Middle frontal gyrus (tissue), 1 donor: ENCODE results near the gene MED16.

ENCODE experiments used
- DNase-seq: peaks from one replicate; pipeline ENCODE4 v3.0.0-alpha.2; 2015; ENCODE audit warnings: low spot score; ENCODE audit errors: extremely low spot score

MED16 gene

GRCh38 chr19:928471-929202, 35.6 kb upstream of the MED16 start:
- DNase-seq = no peak

- no peak for DNase-seq
Measured at GRCh38 chr19:927780-928401, 34.9 kb upstream of the MED16 start.

DNA sequence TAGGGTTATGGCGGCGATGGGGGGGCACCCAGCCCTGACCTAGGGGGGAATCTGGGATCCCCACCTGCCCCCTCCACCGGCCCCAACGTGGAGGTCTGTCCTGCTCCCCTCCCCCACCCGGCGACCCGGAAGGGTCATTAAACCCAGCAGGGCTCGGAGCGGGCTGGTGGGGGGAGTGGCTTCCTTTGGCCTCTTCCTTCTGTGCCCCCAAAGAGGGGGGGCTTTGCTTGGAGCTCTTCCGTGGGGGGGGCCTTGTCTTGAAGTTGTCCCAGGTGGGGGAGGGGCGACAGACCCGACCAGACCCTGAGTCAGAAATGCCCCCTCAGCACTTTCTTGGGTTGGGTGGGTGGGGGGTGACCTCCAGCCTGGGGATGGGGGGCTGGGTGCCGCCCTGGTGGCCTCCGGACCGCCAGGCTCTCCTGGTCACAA, 34.4 kb upstream of the MED16 start:
- DNase-seq = no peak

- DNase-seq = no peak
Measured at GRCh38 chr19:926589-927350, 33.8 kb upstream of the MED16 start.

DNA sequence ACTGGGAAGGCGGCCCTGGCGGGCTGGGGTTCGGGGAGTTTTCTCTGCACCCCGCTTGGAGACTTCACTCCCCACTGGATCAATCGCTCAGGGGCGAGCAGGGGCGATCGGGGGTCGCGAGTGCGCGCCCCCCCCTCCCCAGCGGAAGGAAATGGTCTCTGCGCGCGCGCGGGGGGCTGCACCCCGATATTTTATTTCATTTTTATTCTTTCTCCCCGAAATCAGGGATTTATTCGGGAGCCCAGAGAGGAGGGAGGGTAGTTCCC, 33.3 kb upstream of the MED16 start:
- no peak for DNase-seq

GRCh38 chr19:925526-926322, 32.7 kb upstream of the MED16 start, which contains the start of gene ARID3A:
Gene ARID3A (plus strand): TSS chr19:926035. CDS start chr19:929529, 3,494 bp downstream.
- peak; percentile 71 for DNase-seq

GRCh38 chr19:925087-925525, 32.1 kb upstream of the MED16 start:
- DNase-seq = no peak

- DNase-seq = no peak
Measured at GRCh38 chr19:924553-925086, 31.6 kb upstream of the MED16 start.

DNA sequence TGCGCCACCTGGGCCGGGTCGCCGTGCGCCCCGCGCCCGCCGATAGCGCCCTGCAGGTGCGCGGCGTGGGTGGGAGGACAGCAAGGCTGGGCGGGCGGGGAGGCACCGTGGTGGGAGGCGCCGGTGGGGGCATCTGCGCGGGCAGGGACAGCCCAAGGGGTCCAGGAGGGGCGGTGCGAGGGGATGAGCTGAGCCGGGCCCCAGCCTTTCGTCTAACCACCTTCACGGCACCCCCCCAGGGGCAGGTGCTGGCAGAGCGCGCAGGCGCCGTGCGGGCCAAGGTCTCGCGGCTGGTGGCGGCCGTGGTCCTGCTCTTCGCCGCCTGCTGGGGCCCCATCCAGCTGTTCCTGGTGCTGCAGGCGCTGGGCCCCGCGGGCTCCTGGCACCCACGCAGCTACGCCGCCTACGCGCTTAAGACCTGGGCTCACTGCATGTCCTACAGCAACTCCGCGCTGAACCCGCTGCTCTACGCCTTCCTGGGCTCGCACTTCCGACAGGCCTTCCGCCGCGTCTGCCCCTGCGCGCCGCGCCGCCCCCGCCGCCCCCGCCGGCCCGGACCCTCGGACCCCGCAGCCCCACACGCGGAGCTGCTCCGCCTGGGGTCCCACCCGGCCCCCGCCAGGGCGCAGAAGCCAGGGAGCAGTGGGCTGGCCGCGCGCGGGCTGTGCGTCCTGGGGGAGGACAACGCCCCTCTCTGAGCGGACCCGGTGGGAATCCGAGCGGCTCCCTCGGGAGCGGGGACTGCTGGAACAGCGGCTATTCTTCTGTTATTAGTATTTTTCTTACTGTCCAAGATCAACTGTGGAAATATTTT, 27.3 kb upstream of the MED16 start:
- DNase-seq = no peak

GRCh38 chr19:919199-920050, 26.4 kb upstream of the MED16 start:
- DNase-seq = no peak

DNA sequence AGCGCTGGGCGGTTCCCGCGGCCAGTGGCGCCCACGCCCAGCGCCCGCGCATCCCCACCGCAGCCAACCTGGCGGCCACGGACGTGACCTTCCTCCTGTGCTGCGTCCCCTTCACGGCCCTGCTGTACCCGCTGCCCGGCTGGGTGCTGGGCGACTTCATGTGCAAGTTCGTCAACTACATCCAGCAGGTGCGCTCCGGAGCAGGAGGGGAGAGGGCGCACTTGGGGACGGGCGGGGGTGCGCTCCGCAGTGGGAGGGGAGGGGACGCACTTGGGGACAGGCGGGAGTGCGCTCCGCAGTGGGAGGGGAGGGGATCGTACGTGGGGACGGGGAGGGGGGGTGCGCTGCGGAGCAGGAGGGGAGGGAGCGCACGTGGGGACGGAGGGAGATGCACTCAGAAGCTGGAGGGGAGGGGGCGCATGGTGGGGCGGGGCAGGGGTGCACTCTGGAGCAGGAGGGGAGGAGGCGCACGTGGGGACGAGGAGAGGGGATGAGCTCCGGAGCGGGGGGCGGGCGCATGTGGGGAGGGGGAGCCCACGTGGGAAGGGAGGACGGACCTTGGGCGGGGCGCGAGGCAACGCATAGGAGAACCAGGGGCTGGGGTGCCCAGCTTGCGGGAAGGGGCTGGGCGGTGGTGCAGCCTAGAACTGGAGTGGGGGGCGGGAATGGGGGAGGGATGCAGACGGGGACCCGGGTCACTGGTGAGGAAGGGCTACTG, 25.7 kb upstream of the MED16 start:
- DNase-seq = no peak

DNA sequence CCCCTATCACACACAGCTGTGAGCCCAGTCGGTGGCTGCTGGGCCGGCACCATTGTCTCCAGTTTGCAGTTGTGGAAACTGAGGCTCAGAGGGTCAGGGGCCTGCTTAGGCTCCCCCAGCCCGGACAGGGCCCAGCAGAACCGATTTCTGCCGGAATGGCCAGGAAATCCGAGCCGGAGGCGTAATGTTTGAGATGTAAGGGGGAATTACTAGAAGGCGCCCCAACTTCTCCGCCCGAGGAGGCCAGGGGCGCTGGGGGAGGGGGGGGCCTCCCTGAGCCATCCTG, 25.1 kb upstream of the MED16 start:
- no peak for DNase-seq

DNA sequence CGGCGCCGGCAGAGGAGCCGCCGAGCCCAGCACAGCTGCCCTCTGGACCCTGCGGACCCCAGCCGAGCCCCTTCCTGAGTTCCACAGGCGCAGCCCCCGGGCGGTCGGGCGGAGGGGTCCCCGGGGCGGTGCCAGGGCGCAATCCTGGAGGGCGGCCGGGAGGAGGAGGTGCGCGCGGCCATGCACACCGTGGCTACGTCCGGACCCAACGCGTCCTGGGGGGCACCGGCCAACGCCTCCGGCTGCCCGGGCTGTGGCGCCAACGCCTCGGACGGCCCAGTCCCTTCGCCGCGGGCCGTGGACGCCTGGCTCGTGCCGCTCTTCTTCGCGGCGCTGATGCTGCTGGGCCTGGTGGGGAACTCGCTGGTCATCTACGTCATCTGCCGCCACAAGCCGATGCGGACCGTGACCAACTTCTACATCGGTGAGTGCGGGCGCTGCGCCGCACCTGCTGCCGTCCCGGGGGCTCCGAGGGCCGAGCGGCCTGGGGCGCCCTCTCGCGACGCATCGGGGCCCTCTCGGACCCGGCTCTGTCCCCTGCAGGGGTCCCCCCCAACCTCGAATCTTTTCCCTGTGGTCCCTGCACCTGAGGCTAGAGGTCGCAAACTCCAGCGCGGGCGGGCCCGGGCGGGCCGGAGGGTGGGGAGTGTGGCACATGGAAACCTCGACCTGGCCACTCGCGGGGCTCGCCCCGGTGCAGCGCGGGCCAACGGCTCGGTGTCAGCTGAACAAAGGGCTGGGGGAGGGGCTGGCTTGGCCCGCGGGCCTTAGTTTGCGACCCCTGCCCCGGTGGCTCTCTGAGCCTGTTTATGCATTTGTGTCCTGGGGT, 24.6 kb upstream of the MED16 start, which contains the start of gene KISS1R:
Gene KISS1R (plus strand): TSS at position 11 of the 829 bp plus-strand sequence. CDS start 170 bp downstream, at position 181.
- no peak for DNase-seq

DNA sequence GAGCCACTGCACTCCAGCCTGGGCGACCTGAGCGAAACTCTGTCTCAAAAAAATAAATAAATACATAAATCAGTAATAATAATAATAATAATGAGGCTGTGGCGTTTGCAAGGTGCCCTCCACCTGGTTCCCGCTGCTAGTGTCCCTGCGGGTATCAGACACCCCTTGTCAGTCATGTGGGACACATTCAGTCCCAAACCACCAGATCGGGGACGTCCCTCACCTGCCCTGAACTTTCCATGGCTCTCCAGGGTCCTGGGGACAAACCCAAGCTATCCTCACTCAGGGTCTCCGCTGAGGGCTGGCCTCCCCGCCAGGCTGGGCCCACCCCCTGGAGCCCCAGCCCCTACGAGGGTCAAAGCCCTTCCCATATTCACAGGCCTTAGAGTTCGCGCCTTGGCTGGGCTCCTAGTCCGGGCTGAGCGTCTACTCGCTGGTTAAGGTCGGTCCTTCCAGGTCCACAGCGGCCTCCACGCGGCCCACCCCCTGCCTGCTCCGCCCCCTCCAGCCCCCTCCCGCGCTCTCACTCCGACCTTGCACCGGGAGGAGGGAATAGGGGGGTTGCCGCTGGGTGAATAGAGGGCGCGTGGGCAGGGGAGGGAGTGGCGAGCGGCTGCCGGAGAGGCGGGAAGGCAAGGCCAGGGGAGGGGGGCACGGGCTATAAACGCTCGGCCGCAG, 23.8 kb upstream of the MED16 start:
- no peak for DNase-seq

- DNase-seq = peak; percentile 33
Measured at GRCh38 chr19:913080-913748, 20.2 kb upstream of the MED16 start, which contains the start of gene R3HDM4. Gene R3HDM4 (minus strand): TSS chr19:913219. CDS start chr19:913157, 62 bp downstream.

DNA sequence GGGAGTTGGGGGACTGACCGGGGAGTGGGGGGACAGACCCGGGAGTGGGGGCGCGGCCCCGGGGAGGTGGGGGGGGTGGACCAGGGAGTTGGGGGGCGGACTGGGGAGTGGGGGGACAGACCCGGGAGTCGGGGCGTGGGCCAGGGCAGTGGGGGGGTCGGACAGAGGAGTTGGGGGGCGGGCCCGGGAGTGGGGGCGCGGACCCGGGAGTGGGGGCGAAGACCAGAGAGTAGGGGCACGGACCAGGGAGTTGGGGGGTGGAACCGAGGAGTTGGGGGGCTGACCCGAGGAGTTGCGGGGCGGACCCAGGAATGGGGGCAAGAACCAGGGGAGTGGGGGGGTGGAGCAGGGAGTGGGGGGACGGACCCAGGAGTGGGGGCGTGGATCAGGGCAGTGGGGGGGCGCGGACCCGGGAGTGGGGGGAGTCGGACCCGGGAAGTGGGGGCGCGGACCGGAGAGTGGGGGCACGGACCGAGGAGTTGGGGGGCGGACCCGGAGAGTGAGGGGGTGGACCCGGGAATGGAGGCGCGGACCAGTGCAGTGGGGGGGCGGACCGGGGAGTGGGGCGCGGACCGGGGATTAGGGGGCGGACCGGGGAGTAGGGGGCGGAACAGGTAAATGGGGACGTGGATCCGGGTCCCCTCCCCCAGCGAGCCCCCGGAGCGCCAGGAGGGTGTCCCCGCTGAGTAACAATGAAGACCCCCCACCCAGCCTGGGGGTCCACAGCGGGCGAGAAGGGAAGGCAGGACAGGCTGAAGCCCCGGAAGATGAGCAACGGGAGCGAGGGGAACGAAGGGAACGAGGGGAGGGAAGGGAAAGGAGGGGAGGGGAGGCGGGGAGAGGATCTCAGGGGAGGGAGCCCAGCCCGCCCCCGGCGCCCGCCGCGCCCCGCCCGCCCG, 19.4 kb upstream of the MED16 start:
- DNase-seq = no peak
